ENCODE measurements around the gene ADAMTS2.

DNA sequence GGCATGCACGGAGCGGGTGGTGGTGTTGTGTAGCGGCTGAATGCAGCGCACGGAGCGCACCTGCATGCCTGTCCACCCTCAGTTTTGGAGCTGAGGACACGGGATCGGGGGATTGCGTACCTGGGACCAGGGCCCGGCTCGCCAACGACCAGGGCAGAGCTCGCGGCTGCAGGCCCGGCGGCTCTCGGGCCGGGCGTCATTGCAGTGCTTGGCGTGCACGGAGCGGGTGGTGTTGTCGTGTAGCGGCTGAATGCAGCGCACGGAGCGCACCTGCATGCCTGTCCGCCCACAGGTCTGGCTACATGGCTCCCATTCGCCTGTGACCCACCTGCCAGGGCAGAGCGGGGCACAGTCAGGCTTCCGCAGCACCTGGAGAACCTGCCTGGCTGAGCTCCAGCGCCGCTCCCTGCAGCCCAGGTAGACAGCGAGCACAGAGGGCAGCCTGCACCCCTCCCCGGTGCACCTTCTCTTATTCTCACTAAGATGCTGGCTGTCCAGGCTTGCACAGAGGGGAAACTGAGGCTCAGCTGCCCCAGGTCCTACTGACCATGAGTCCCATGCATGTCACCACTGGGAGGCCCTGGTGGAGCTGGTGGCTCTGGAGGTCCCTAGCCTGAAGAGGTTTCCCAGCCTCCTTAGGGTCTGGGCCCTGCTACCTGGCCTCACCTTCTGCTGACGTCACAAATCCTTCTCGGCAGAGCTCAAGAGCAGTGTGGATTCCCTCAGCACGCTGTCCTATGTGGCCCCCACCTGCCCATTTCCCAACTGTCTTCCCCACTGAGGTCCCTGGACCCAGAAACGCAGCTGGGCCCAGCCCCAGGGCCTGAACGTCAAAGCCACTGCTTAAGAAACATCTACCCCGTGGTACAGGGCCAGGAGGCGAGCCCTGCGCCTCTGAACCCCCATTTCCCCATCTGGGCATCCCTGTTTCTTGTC is 220.1 kb downstream of the ADAMTS2 start:
- TF ChIP-seq POLR2AphosphoS5 (IDR thresholded peaks at IDR 0.05; ENCODE audit: borderline replicate concordance, low read depth, low read length) (no peak), EZH2 (IDR thresholded peaks at IDR 0.05) (no peak), FOXP2 (optimal IDR thresholded peaks at IDR 0.05; ENCODE audit: control extremely low read depth, extremely low read length, insufficient read depth) (no peak)
